ENCODE measurements around the gene CAMK1. TPM values are rescaled to one million over a fixed set of nuclear protein-coding genes. Genes with fewer than 3 reads are reported as not detected.
A peak's percentile ranks its signal among the peaks of the same experiment; 100 is the strongest.

The CAMK1 gene
- total RNA-seq, 1 donor from 2014 or later = 12.3 TPM

DNA sequence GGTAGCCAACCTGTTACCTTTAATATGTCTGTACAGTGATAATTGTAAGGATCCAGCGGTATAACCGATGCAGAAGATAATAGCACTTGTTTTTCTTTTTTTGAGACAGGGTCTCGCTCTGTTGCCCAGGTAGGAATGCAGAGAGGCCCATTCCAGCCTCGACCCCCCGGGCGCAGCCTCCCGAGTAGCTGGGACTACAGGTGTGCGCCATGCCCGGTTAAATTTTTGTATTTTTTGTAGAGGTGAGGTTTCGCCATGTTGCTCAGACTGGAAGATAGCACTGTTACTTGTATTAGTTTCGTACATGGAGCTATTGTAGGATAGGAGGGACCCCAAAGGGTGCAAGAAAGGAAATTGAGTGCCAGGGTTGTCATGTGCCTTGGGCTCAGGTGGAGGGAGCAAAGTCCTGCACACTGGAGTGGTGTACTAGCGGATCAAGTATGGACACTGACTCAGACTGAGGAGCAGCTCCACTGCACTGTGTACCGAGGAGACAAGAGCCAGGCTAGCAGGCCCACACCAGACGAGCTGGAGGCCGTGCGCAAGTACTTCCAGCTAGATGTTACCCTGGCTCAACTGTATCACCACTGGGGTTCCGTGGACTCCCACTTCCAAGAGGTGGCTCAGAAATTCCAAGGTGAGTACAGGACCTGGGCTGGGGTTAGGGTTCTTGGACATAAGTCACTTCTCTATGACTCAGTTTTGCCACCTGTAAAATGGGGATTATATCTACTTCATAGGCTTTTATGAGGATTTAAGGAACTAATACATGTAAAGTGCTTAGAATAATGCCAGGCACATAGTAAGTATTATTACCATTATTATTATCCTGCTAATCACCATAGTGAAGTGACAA lies 19.0 kb downstream of the CAMK1 start:
- peak overlapping the region; percentile 94 for H3K27ac ChIP-seq (replicated peaks)
- no peaks in the 10 kb centered on the region for H3K9me3 ChIP-seq (replicated peaks)
- DNase-seq = no peak
- H3K4me1 ChIP-seq = peaks cover 42% of the 10 kb centered on the region
- TF ChIP-seq, protein P1, sequence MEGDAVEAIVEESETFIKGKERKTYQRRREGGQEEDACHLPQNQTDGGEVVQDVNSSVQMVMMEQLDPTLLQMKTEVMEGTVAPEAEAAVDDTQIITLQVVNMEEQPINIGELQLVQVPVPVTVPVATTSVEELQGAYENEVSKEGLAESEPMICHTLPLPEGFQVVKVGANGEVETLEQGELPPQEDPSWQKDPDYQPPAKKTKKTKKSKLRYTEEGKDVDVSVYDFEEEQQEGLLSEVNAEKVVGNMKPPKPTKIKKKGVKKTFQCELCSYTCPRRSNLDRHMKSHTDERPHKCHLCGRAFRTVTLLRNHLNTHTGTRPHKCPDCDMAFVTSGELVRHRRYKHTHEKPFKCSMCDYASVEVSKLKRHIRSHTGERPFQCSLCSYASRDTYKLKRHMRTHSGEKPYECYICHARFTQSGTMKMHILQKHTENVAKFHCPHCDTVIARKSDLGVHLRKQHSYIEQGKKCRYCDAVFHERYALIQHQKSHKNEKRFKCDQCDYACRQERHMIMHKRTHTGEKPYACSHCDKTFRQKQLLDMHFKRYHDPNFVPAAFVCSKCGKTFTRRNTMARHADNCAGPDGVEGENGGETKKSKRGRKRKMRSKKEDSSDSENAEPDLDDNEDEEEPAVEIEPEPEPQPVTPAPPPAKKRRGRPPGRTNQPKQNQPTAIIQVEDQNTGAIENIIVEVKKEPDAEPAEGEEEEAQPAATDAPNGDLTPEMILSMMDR (IDR thresholded peaks at IDR 0.05; ENCODE audit: borderline replicate concordance) = no peak
- H3K36me3 ChIP-seq = peaks cover 66% of the 10 kb centered on the region
- peak overlapping the region; percentile 82 for H3K4me3 ChIP-seq
- H3K27me3 ChIP-seq (ENCODE audit: low read depth) = no peaks in the 10 kb centered on the region
- intact Hi-C loops (cut with micrococcal nuclease) = no loop called here

DNA sequence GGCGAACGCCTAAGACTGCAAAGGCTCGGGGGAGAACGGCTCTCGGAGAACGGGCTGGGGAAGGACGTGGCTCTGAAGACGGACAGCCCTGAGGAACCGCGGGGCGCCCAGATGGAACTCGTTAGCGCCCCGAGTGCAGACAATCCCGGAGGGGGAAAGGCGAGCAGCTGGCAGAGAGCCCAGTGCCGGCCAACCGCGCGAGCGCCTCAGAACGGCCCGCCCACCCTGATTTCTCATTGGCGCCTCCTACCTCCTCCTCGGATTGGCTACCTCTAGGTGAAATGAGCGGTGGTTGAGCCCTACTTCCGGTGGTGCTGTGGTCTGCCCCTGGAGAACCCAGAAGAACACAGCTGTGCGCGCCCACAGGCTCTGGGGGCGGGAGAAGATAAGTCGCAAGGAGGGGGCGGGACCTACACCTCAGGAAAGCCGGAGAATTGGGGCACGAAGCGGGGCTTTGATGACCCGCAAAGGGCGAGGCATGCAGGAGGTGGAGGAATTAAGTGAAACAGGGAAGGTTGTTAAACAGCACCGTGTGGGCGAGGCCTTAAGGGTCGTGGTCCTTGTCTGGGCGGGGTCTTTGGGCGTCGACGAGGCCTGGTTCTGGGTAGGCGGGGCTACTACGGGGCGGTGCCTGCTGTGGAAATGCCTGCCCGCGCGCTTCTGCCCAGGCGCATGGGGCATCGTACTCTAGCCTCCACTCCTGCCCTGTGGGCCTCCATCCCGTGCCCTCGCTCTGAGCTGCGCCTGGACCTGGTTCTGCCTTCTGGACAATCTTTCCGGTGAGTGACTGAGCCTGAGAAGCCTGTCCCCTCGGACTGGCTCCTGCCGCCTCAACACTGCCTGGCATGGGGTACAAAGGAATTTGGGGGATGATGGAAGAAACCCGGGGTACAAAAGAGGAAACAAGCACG lies 19.8 kb downstream of the CAMK1 start, which contains the start of gene OGG1:
TSS of gene OGG1 (plus strand) at position 308 of the 911 bp plus-strand sequence. CDS start at position 643, 335 bp downstream.
- Histone ChIP-seq H3K4me3 (peak within 1 kb of the TSS; percentile 82), H3K36me3 (peaks cover 68% of the 10 kb centered on the region), H3K9me3 (replicated peaks) (no peaks in the 10 kb centered on the region), H3K4me1 (peaks cover 34% of the 10 kb centered on the region), H3K27me3 (ENCODE audit: low read depth) (no peaks in the 10 kb centered on the region), H3K27ac (replicated peaks) (peak within 1 kb of the TSS; percentile 94)
- intact Hi-C loops (cut with micrococcal nuclease) = no loop called here
- peak; percentile 98 for DNase-seq
- TF ChIP-seq, protein P1 (IDR thresholded peaks at IDR 0.05; ENCODE audit: borderline replicate concordance) = no peak

DNA sequence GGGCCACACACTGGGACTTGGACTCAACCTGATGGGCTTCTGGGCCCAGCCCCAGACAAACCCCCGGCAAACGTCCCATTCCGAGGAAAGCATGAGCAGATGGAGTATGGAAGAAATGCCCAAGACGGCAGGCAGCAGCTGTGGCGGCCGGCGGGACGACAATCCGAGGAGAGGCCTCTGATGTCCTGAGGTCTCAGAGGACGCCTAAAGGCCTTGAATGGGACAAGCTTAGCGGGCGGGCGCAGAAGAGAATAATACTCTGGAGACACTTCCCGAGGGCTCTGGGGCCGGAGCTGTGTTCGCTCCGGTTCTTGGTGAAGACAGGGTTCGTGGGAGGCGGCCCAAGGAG lies 20.5 kb downstream of the CAMK1 start:
- Histone ChIP-seq H3K36me3 (peaks cover 72% of the 10 kb centered on the region), H3K4me3 (peak overlapping the region; percentile 82), H3K27me3 (ENCODE audit: low read depth) (no peaks in the 10 kb centered on the region), H3K27ac (replicated peaks) (peak overlapping the region; percentile 94), H3K9me3 (replicated peaks) (no peaks in the 10 kb centered on the region), H3K4me1 (peaks cover 28% of the 10 kb centered on the region)
- intact Hi-C loops (cut with micrococcal nuclease) = no loop called here
- TF ChIP-seq, protein P1 (IDR thresholded peaks at IDR 0.05; ENCODE audit: borderline replicate concordance) = no peak
- DNase-seq = no peak

DNA sequence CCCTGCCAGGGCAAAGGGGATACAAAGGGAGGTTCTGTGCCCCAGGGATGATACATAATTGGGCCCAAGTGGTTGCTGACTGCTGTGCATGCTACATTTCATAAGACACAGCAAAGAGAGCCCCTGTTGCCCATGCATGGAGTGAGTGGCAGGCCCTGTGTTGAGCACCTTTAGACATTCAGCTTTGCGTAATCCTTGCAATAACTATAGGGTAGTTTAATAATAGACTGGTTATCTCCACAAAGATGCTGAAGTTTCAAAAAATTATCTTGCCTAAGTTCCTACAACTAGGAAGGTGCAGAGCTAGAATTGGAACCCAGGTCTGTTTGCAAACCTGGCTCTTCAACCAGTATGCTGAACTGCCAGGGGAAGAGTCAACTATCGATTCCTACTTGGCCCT lies 21.7 kb downstream of the CAMK1 start:
- Histone ChIP-seq H3K27me3 (ENCODE audit: low read depth) (no peaks in the 10 kb centered on the region), H3K4me1 (peaks cover 26% of the 10 kb centered on the region), H3K4me3 (no peak overlapping the region), H3K9me3 (replicated peaks) (no peaks in the 10 kb centered on the region), H3K36me3 (peaks cover 74% of the 10 kb centered on the region), H3K27ac (replicated peaks) (no peak overlapping the region)
- intact Hi-C loops (cut with micrococcal nuclease) = no loop called here
- no peak for DNase-seq
- TF ChIP-seq, protein P1 (IDR thresholded peaks at IDR 0.05; ENCODE audit: borderline replicate concordance) = no peak

GRCh38 chr3:9747267-9747666 lies 22.5 kb downstream of the CAMK1 start:
- peaks cover 26% of the 10 kb centered on the region for H3K4me1 ChIP-seq
- intact Hi-C loops (cut with micrococcal nuclease) = no loop called here

More at GRCh38 chr3:9747267-9747666, 22.5 kb downstream of the CAMK1 start:
- Histone ChIP-seq H3K4me3 (no peak overlapping the region), H3K36me3 (peaks cover 74% of the 10 kb centered on the region), H3K27ac (replicated peaks) (no peak overlapping the region), H3K9me3 (replicated peaks) (no peaks in the 10 kb centered on the region), H3K27me3 (ENCODE audit: low read depth) (no peaks in the 10 kb centered on the region)
- DNase-seq = no peak
- TF ChIP-seq, protein P1 (IDR thresholded peaks at IDR 0.05; ENCODE audit: borderline replicate concordance) = no peak
